ENCODE data around the gene CCDC69. TPM values are rescaled to one million over a fixed set of nuclear protein-coding genes. Genes with fewer than 3 reads are reported as not detected.

CCDC69 gene
- total and polyA plus RNA-seq, 4 donors = 9.8 to 70.7 (median 44.5) TPM

GRCh38 chr5:151233616-151234085 is 9.8 kb upstream of the CCDC69 start:
- ATAC-seq (ENCODE audit: low FRiP score) (no peak), DNase-seq (no peak)
- no peak overlapping the region for H3K4me3 ChIP-seq (ENCODE audit: low read length in 2 of 2)
- H3K9me3 ChIP-seq (ENCODE audit: control insufficient read depth, low read length) = no peaks in the 10 kb centered on the region
- H3K27me3 ChIP-seq (ENCODE audit: control insufficient read depth in 1 of 2, insufficient read depth in 2 of 2, low read length in 1 of 2) = no peaks in the 10 kb centered on the region
- 91 to 92% methylated on average over 8 of the region's 8 CpGs for WGBS, 2 donors
- intact Hi-C loops (cut with DNase I) = no loop called here
- H3K4me1 ChIP-seq (ENCODE audit: control insufficient read depth in 1 of 2, insufficient read depth in 2 of 2, low read length in 2 of 2) = no peaks in the 10 kb centered on the region
- no peak overlapping the region for H3K27ac ChIP-seq (ENCODE audit: low read depth in 1 of 2, low read length in 2 of 2)
- no peaks in the 10 kb centered on the region for H3K36me3 ChIP-seq (ENCODE audit: control insufficient read depth in 1 of 2, insufficient read depth in 2 of 2, low read length in 1 of 2)

DNA sequence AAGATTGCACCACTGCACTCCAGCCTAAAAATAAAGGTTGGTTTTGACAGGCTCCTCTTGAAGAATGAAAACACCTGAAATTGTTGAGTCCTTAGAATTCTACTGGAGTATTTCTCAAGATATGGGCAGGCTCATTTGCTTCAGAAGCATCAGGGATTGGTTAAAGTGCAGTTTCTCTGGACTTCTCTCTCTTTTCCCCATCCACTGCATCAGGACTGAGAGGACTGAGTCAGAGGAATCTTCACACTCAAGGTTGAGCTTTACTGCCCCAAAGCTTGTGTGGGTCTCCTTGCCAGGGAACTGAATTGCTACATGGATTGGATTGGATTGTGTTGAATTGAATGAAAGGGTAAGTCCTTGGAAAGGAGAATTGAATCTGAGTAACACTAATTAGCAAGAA is 7.5 kb upstream of the CCDC69 start:
- H3K27ac ChIP-seq (ENCODE audit: low read depth in 1 of 2, low read length in 2 of 2) = no peak overlapping the region
- DNase-seq (no peak), ATAC-seq (ENCODE audit: low FRiP score) (no peak)
- no peaks in the 10 kb centered on the region for H3K4me1 ChIP-seq (ENCODE audit: control insufficient read depth in 1 of 2, insufficient read depth in 2 of 2, low read length in 2 of 2)
- H3K4me3 ChIP-seq (ENCODE audit: low read length in 2 of 2) = no peak overlapping the region
- H3K9me3 ChIP-seq (ENCODE audit: control insufficient read depth, low read length) = no peaks in the 10 kb centered on the region
- intact Hi-C loops (cut with DNase I) = no loop called here
- no peaks in the 10 kb centered on the region for H3K27me3 ChIP-seq (ENCODE audit: control insufficient read depth in 1 of 2, insufficient read depth in 2 of 2, low read length in 1 of 2)
- H3K36me3 ChIP-seq (ENCODE audit: control insufficient read depth in 1 of 2, insufficient read depth in 2 of 2, low read length in 1 of 2) = no peaks in the 10 kb centered on the region

- ATAC-seq (ENCODE audit: low FRiP score) (no peak), DNase-seq (no peak)
- H3K27me3 ChIP-seq (ENCODE audit: control insufficient read depth in 1 of 2, insufficient read depth in 2 of 2, low read length in 1 of 2) = no peaks in the 10 kb centered on the region
- 58 to 66% methylated on average over 6 of the region's 6 CpGs for WGBS, 2 donors
- no peak overlapping the region for H3K27ac ChIP-seq (ENCODE audit: low read depth in 1 of 2, low read length in 2 of 2)
- no peaks in the 10 kb centered on the region for H3K36me3 ChIP-seq (ENCODE audit: control insufficient read depth in 1 of 2, insufficient read depth in 2 of 2, low read length in 1 of 2)
- no peak overlapping the region for H3K4me3 ChIP-seq (ENCODE audit: low read length in 2 of 2)
- intact Hi-C loops (cut with DNase I) = no loop called here
- H3K4me1 ChIP-seq (ENCODE audit: control insufficient read depth in 1 of 2, insufficient read depth in 2 of 2, low read length in 2 of 2) = no peaks in the 10 kb centered on the region
- H3K9me3 ChIP-seq (ENCODE audit: control insufficient read depth, low read length) = no peaks in the 10 kb centered on the region
These were observed 6.3 kb upstream of the CCDC69 start for GRCh38 chr5:151230048-151230680.

- 61 to 72% methylated on average over 2 of the region's 2 CpGs for WGBS, 2 donors
These were observed 5.1 kb upstream of the CCDC69 start for GRCh38 chr5:151228986-151229385.

GRCh38 chr5:151227918-151228447 is 4.1 kb upstream of the CCDC69 start:
- Histone ChIP-seq H3K4me1 (ENCODE audit: control insufficient read depth in 1 of 2, insufficient read depth in 2 of 2, low read length in 2 of 2) (no peaks in the 10 kb centered on the region), H3K27ac (ENCODE audit: low read depth in 1 of 2, low read length in 2 of 2) (no peak overlapping the region), H3K4me3 (ENCODE audit: low read length in 2 of 2) (no peak overlapping the region), H3K27me3 (ENCODE audit: control insufficient read depth in 1 of 2, insufficient read depth in 2 of 2, low read length in 1 of 2) (no peaks in the 10 kb centered on the region), H3K36me3 (ENCODE audit: control insufficient read depth in 1 of 2, insufficient read depth in 2 of 2, low read length in 1 of 2) (no peaks in the 10 kb centered on the region), H3K9me3 (ENCODE audit: control insufficient read depth, low read length) (no peaks in the 10 kb centered on the region)
- WGBS, 2 donors = 76 to 91% methylated on average over 6 of the region's 6 CpGs
- DNase-seq (no peak), ATAC-seq (ENCODE audit: low FRiP score) (no peak)
- intact Hi-C loops (cut with DNase I) = no loop called here

More at GRCh38 chr5:151228986-151229385, 5.1 kb upstream of the CCDC69 start:
- ATAC-seq (ENCODE audit: low FRiP score) (no peak), DNase-seq (no peak)
- H3K4me3 ChIP-seq (ENCODE audit: low read length in 2 of 2) = no peak overlapping the region
- no peak overlapping the region for H3K27ac ChIP-seq (ENCODE audit: low read depth in 1 of 2, low read length in 2 of 2)
- no peaks in the 10 kb centered on the region for H3K4me1 ChIP-seq (ENCODE audit: control insufficient read depth in 1 of 2, insufficient read depth in 2 of 2, low read length in 2 of 2)
- no peaks in the 10 kb centered on the region for H3K9me3 ChIP-seq (ENCODE audit: control insufficient read depth, low read length)
- intact Hi-C loops (cut with DNase I) = no loop called here
- no peaks in the 10 kb centered on the region for H3K27me3 ChIP-seq (ENCODE audit: control insufficient read depth in 1 of 2, insufficient read depth in 2 of 2, low read length in 1 of 2)
- no peaks in the 10 kb centered on the region for H3K36me3 ChIP-seq (ENCODE audit: control insufficient read depth in 1 of 2, insufficient read depth in 2 of 2, low read length in 1 of 2)

DNA sequence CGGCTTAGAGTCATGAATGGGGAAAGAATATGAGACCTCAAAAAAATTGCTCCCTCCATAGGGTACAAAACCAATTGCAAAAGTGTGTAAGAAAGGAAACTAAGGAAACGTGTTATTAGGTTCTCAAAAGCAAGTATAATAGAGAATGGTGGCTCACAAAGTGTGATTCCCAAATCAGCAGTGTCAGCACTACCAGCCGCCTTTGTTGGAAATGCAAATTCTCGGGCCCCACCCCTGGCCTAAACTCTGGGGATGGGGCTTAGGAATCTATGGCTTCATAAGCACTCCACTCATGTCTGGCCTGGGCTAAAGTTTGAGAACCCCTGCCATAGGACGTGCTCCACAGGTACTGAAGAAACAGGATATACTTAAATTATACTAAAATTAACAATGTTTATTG is 1.6 kb upstream of the CCDC69 start:
- DNase-seq = no peak
- intact Hi-C loops (cut with DNase I) = no loop called here

GRCh38 chr5:151225071-151225470 is 1.2 kb upstream of the CCDC69 start:
- no peak for ATAC-seq (ENCODE audit: low FRiP score)
- Histone ChIP-seq H3K27ac (ENCODE audit: low read depth in 1 of 2, low read length in 2 of 2) (no peak overlapping the region), H3K27me3 (ENCODE audit: control insufficient read depth in 1 of 2, insufficient read depth in 2 of 2, low read length in 1 of 2) (no peaks in the 10 kb centered on the region), H3K4me1 (ENCODE audit: control insufficient read depth in 1 of 2, insufficient read depth in 2 of 2, low read length in 2 of 2) (peaks cover 0 to 2% of the 10 kb centered on the region in 2 donors), H3K4me3 (ENCODE audit: low read length in 2 of 2) (no peak overlapping the region), H3K36me3 (ENCODE audit: control insufficient read depth in 1 of 2, insufficient read depth in 2 of 2, low read length in 1 of 2) (no peaks in the 10 kb centered on the region), H3K9me3 (ENCODE audit: control insufficient read depth, low read length) (no peaks in the 10 kb centered on the region)
- DNase-seq = no peak
- WGBS, 2 donors = 94 to 98% methylated on average over 4 of the region's 4 CpGs
- intact Hi-C loops (cut with DNase I) = no loop called here

More for the DNA sequence above, 1.6 kb upstream of the CCDC69 start:
- H3K36me3 ChIP-seq (ENCODE audit: control insufficient read depth in 1 of 2, insufficient read depth in 2 of 2, low read length in 1 of 2) = no peaks in the 10 kb centered on the region
- ATAC-seq (ENCODE audit: low FRiP score) = no peak
- H3K27ac ChIP-seq (ENCODE audit: low read depth in 1 of 2, low read length in 2 of 2) = no peak overlapping the region
- H3K27me3 ChIP-seq (ENCODE audit: control insufficient read depth in 1 of 2, insufficient read depth in 2 of 2, low read length in 1 of 2) = no peaks in the 10 kb centered on the region
- no peaks in the 10 kb centered on the region for H3K9me3 ChIP-seq (ENCODE audit: control insufficient read depth, low read length)
- peaks cover 0 to 2% of the 10 kb centered on the region in 2 donors for H3K4me1 ChIP-seq (ENCODE audit: control insufficient read depth in 1 of 2, insufficient read depth in 2 of 2, low read length in 2 of 2)
- 78 to 83% methylated on average over 5 of the region's 5 CpGs for WGBS, 2 donors
- H3K4me3 ChIP-seq (ENCODE audit: low read length in 2 of 2) = no peak overlapping the region

- H3K4me3 ChIP-seq (ENCODE audit: low read length in 2 of 2) = peak overlapping the region in 1 of 2 donors; percentile 88
- H3K9me3 ChIP-seq (ENCODE audit: control insufficient read depth, low read length) = no peaks in the 10 kb centered on the region
- peaks cover 0 to 2% of the 10 kb centered on the region in 2 donors for H3K4me1 ChIP-seq (ENCODE audit: control insufficient read depth in 1 of 2, insufficient read depth in 2 of 2, low read length in 2 of 2)
- WGBS, 2 donors = 78 to 83% methylated on average over 6 of the region's 6 CpGs
- no peaks in the 10 kb centered on the region for H3K27me3 ChIP-seq (ENCODE audit: control insufficient read depth in 1 of 2, insufficient read depth in 2 of 2, low read length in 1 of 2)
- H3K27ac ChIP-seq (ENCODE audit: low read depth in 1 of 2, low read length in 2 of 2) = no peak overlapping the region
- ATAC-seq (ENCODE audit: low FRiP score) = no peak
- no peak for DNase-seq
- intact Hi-C loops (cut with DNase I) = no loop called here
- no peaks in the 10 kb centered on the region for H3K36me3 ChIP-seq (ENCODE audit: control insufficient read depth in 1 of 2, insufficient read depth in 2 of 2, low read length in 1 of 2)
These were observed 480 bp upstream of the CCDC69 start for GRCh38 chr5:151224372-151224771.

DNA sequence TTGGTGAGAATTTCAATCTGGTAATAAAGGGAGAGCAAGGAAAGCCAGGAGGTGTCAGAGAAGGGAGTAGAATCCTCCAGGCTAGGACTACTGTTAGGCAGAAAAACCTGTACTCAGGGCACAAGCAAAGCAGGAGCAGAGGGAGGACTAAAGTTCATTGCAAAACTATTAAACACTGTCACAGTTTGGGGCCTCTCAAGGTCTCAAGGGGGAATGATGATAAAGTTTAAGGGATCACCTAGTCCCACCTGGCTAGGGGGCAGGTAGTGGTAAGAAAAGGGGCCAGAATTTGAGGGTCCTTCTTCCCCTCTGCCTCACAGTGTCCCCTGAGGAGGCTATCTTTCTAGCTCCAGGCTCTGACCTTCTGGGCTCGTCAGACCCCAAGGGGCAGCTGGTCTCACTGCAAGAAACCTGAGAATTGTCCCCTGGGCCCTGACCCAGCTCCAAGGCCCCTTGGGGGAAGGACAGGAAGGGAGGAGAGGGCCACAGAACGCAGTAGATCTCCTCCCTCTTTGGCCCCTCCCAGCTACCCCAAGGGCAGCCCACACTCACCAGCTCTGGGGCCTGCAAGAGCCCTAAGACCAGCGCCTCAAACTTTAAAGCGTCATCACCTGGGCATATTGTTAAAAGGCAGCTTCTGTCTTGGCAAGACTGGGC is 974 bp downstream of the CCDC69 start:
- ATAC-seq (ENCODE audit: low FRiP score) (peak; percentile 61), DNase-seq (peak in 1 of 2 donors; percentile 72)
- 39 to 51% methylated on average over 4 of the region's 4 CpGs for WGBS, 2 donors
- H3K27me3 ChIP-seq (ENCODE audit: control insufficient read depth in 1 of 2, insufficient read depth in 2 of 2, low read length in 1 of 2) = no peaks in the 10 kb centered on the region
- intact Hi-C loops (cut with DNase I) = no loop called here
- H3K4me3 ChIP-seq (ENCODE audit: low read length in 2 of 2) = peak overlapping the region; percentile 88 to 93
- peak overlapping the region in 1 of 2 donors; percentile 10 for H3K27ac ChIP-seq (ENCODE audit: low read depth in 1 of 2, low read length in 2 of 2)
- peaks cover 0 to 2% of the 10 kb centered on the region in 2 donors for H3K4me1 ChIP-seq (ENCODE audit: control insufficient read depth in 1 of 2, insufficient read depth in 2 of 2, low read length in 2 of 2)
- H3K9me3 ChIP-seq (ENCODE audit: control insufficient read depth, low read length) = no peaks in the 10 kb centered on the region
- no peaks in the 10 kb centered on the region for H3K36me3 ChIP-seq (ENCODE audit: control insufficient read depth in 1 of 2, insufficient read depth in 2 of 2, low read length in 1 of 2)

All from aorta (tissue), 5 donors.